ENCODE data around the gene SLX4IP. TPM values are rescaled to one million over a fixed set of nuclear protein-coding genes. Genes with fewer than 3 reads are reported as not detected.
A peak's percentile ranks its signal among the peaks of the same experiment; 100 is the strongest.

SLX4IP gene
- total RNA-seq, 4 donors from 2014 or later: 4.8 to 7.2 (median 5.7) TPM

DNA sequence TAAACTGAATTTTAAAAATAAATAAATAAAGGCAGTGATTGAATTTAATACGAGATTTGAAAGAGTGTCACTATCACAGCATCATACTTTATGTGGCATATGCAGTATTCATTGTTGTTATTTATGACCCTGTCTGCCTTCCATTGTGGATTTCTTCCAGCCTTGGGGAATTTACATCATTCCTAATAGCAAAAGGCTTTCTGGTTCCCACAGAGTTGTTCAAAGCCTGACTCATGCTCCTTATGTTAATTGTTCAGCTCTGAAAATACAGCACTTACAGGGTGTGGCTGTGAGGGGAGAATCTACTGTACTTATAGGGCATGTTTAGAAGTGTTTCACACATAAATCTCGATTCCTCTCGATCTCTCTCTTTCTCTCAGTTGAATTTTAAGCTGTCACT, 184.3 kb downstream of the SLX4IP start:
- Histone ChIP-seq H3K27ac (peak overlapping the region; percentile 74), H3K36me3 (no peaks in the 10 kb centered on the region), H3K4me1 (peaks cover 38% of the 10 kb centered on the region), H3K9me3 (no peaks in the 10 kb centered on the region), H3K27me3 (no peaks in the 10 kb centered on the region), H3K4me3 (no peak overlapping the region)
- DNase-seq (ENCODE audit: low spot score in 2 of 2): no peak
- WGBS: 32% methylated on average over 3 of the region's 3 CpGs
- TF ChIP-seq POLR2A (IDR thresholded peaks at IDR 0.05) (no peak), POLR2AphosphoS5 (IDR thresholded peaks at IDR 0.05) (no peak), EP300 (IDR thresholded peaks at IDR 0.05) (no peak)
- TF ChIP-seq, protein P1, sequence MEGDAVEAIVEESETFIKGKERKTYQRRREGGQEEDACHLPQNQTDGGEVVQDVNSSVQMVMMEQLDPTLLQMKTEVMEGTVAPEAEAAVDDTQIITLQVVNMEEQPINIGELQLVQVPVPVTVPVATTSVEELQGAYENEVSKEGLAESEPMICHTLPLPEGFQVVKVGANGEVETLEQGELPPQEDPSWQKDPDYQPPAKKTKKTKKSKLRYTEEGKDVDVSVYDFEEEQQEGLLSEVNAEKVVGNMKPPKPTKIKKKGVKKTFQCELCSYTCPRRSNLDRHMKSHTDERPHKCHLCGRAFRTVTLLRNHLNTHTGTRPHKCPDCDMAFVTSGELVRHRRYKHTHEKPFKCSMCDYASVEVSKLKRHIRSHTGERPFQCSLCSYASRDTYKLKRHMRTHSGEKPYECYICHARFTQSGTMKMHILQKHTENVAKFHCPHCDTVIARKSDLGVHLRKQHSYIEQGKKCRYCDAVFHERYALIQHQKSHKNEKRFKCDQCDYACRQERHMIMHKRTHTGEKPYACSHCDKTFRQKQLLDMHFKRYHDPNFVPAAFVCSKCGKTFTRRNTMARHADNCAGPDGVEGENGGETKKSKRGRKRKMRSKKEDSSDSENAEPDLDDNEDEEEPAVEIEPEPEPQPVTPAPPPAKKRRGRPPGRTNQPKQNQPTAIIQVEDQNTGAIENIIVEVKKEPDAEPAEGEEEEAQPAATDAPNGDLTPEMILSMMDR (IDR thresholded peaks at IDR 0.05): no peak

DNA sequence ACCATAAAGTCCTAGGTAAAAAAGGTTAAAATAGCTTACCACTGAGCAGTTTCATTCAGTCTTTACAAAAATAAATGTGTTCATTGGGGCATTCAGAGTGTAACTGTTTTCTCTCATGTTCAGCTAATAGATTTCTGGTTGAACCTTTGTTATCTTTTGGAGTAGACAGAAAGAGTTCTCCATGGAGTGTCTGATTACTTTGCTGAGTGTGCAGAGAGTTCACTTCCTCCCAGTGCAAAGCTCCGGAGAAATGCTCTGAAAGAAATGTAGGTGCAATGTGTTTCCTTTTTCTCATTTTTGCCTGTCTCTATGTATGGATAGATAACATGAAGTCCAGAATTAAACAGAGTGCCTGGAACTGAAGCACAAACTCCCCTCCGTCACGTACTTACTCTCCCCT, 186.0 kb downstream of the SLX4IP start:
- TF ChIP-seq POLR2A (IDR thresholded peaks at IDR 0.05) (no peak), POLR2AphosphoS5 (IDR thresholded peaks at IDR 0.05) (no peak), EP300 (IDR thresholded peaks at IDR 0.05) (no peak)
- TF ChIP-seq, protein P1 (IDR thresholded peaks at IDR 0.05): no peak
- no peak overlapping the region for H3K27ac ChIP-seq
- WGBS: 90% methylated on average over 3 of the region's 3 CpGs

DNA sequence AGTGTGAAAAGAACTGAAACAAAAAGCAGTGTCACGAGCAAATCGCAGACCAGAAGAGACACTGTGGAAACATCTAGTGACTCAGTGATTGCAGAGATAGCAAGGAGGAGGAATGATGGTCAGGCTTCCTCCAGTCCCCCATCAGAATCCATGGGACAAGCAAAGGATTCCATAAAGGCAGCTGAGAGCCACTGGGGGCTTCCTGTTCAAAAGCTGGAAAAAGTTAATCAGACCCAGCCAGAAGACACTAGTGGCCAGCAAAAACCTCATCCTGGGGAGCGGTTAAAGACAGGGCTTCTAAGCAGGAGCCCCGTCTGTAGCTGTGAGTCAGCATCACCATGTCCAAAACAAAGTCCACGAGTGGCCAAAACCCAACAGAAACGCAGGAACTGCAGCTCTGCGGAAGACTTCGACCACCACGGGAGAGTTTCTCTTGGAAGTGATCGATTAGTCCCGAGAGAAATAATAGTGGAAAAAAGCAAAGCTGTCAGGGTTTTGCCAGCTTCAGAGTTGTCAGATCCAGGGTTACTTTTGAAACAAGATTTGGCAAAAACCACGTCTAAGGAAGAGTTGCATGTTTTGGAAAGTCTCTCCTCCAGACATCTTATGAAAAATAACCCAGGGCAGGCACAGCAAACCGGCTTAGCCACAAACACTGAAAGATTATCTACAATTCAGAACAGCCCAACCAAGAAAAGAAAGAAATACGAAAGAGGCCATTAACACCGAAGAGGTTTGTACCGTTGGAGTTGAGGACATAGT, 187.7 kb downstream of the SLX4IP start:
- Histone ChIP-seq H3K4me1 (peaks cover 60% of the 10 kb centered on the region), H3K36me3 (no peaks in the 10 kb centered on the region), H3K9me3 (no peaks in the 10 kb centered on the region), H3K4me3 (peak overlapping the region; percentile 19), H3K27ac (peak overlapping the region; percentile 78), H3K27me3 (no peaks in the 10 kb centered on the region)
- 11% methylated on average over 16 of the region's 16 CpGs for WGBS
- DNase-seq (ENCODE audit: low spot score in 2 of 2): no peak
- TF ChIP-seq POLR2AphosphoS5 (IDR thresholded peaks at IDR 0.05): no peak
- no peak for TF ChIP-seq EP300 (IDR thresholded peaks at IDR 0.05)
- no peak for TF ChIP-seq POLR2A (IDR thresholded peaks at IDR 0.05)
- TF ChIP-seq, protein P1 (IDR thresholded peaks at IDR 0.05): no peak

More for the DNA sequence above, 186.0 kb downstream of the SLX4IP start:
- Histone ChIP-seq H3K9me3 (no peaks in the 10 kb centered on the region), H3K4me1 (peaks cover 43% of the 10 kb centered on the region), H3K4me3 (no peak overlapping the region), H3K36me3 (no peaks in the 10 kb centered on the region), H3K27me3 (no peaks in the 10 kb centered on the region)
- no peak for DNase-seq (ENCODE audit: low spot score in 2 of 2)

DNA sequence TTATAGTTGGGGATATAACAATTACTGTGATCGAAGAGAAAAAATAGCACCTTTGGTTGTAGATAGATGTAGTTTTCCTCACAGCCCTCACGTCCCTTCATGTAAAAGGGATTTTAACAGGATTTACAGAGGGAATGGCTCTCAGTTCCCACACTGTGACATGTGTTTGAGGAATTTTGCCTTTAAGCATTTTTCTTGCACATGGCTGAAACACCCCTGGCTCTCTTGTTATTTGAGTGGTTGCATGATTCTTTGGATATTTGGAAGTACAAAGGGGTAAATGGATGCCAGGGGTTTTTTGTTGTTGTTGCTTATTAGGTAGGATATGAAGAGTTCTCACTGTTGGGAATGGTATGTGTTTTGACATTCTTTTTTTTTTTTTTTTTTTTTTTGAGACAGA, 190.5 kb downstream of the SLX4IP start:
- H3K4me3 ChIP-seq: no peak overlapping the region
- 80% methylated on average over 2 of the region's 2 CpGs for WGBS
- peaks cover 73% of the 10 kb centered on the region for H3K4me1 ChIP-seq
- no peak for DNase-seq (ENCODE audit: low spot score in 2 of 2)
- H3K9me3 ChIP-seq: no peaks in the 10 kb centered on the region
- TF ChIP-seq POLR2A (IDR thresholded peaks at IDR 0.05) (no peak), EP300 (IDR thresholded peaks at IDR 0.05) (no peak), POLR2AphosphoS5 (IDR thresholded peaks at IDR 0.05) (no peak)
- TF ChIP-seq, protein P1 (IDR thresholded peaks at IDR 0.05): no peak
- H3K27me3 ChIP-seq: no peaks in the 10 kb centered on the region
- H3K36me3 ChIP-seq: no peaks in the 10 kb centered on the region
- peak overlapping the region; percentile 22 for H3K27ac ChIP-seq

DNA sequence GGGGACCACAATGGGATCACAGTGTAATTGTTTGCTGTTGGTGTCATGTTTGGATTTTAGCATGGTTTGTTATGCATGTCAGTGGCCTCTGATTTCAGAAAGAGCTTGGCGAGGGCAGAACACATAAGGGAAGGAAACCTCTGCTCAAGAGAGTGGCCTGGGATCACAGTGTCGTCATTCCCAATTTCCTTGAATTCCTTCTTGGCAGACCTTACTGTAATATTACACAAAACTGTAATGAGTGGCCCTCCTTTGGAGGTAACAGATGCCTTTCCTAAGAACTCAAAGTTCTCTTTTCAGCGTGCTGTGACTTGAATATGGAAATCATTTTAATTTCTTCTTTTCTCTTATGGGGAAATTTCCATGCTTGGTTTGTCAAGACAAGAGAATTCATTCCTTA, 191.8 kb downstream of the SLX4IP start:
- no peak for TF ChIP-seq POLR2A (IDR thresholded peaks at IDR 0.05)
- no peak for TF ChIP-seq EP300 (IDR thresholded peaks at IDR 0.05)
- peak in 1 of 3 donors; percentile 27 for TF ChIP-seq POLR2AphosphoS5 (IDR thresholded peaks at IDR 0.05)
- TF ChIP-seq, protein P1 (IDR thresholded peaks at IDR 0.05): no peak
- no peak for DNase-seq (ENCODE audit: low spot score in 2 of 2)
- H3K27me3 ChIP-seq: no peaks in the 10 kb centered on the region
- WGBS: 43% methylated on average over 3 of the region's 3 CpGs
- peak overlapping the region; percentile 46 for H3K27ac ChIP-seq
- H3K4me3 ChIP-seq: no peak overlapping the region
- no peaks in the 10 kb centered on the region for H3K36me3 ChIP-seq
- peaks cover 76% of the 10 kb centered on the region for H3K4me1 ChIP-seq
- no peaks in the 10 kb centered on the region for H3K9me3 ChIP-seq
